CD4-positive, alpha-beta T cell treated with Interleukin-17A for 4 hours (primary cell): Measurements from ENCODE around the gene VWA8.
A peak's percentile ranks its signal among the peaks of the same experiment; 100 is the strongest.
"Not testable (repeated sequence)": the region's sequence is repeated elsewhere in the genome, so short reads cannot be mapped to it uniquely, and the experiment has no call there.

Experiments
- DNase-seq: peaks from one replicate; pipeline ENCODE4 v3.0.0-alpha.2; 2020; ENCODE audit warnings: mixed read lengths

Gene VWA8

DNA sequence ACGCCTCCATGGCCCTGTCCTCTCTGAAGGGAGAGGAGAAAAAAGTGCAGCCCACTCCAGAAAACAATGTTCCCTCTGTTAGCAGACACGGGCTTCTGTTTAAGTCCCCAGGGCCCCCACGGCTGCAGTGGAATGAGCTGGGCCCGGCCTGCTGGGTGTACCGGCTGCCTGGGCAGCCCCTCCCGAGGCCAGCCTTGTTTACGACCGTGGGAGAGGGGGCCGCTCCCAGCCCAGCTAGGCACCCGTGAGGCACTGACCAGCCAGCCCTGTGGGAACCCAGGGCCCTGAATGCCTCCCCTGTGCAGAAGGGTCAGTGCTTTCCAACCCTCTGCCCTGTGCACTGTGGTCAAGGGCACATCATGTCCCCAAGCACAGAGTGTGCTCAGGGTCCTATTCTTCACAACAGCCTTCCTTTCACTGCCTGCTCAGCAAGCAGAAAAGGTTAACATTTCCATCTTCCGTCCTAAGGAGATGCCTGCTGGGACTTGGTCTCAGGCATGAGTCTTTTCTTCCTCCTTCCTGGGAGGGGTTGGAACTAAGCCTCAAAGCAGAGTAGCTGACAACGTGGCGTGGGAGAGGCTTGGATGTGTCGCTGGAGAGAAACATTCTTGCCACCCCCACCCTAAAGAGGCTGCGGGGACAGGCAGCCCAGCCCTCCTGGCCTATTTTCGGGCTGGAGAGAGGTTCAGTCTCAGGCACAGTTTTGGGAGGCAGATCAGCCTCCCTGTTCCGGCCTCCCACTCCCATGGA, 413.5 kb downstream of the VWA8 start:
- DNase-seq, result no peak

DNA sequence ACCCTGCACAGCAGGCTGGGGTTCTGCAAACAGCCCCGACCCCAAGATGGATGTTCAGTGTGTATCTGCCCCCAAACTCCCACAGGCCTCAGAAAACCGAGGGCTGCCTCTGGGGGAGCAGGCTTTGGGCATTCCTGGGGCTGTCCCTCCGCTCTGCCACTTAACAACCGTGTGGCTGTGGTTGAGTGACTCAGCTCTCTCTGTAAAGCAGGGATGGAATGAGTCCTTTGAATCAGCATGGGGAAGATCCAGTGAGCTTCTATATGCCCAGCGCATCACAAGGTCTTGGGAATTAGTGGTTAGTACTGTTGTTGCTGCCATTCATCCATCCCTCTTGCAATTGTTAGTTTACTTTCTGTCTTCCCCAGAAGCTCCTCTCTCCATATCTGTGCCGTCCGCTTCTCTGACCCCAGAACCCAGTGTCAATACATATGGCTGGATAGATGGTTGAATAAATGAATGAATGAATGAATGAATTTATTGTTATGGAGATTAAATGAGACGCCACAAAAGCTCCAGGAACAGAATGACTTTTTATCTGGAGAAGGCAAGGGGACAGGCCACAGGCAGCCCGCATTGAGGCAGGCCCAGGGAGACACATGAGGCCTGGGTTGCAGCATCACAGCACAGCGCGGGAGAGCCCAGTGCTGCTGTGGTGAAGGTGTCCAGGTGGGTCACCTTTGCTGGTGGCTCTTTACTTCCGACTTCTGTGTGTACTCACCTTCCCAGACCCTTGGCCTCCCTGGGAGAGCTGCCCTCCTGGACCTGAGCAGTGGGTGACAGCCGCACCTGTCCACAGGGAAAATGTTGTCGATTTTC, 414.3 kb downstream of the VWA8 start:
- no peak for DNase-seq

DNA sequence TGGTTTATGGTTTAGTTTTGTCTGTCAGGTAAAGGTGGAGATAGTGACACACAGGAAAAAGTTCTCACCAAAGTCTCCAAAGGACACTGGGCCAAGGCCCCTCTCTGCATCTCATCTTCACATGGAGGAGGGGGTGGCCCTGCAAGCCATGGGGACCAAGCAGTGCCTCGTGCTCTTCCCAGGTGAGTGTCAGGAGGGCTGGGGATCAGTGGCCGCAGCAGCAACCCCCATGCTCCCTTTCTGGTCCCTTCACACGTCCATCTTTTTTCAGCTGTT, 415.5 kb downstream of the VWA8 start:
- no peak for DNase-seq

DNA sequence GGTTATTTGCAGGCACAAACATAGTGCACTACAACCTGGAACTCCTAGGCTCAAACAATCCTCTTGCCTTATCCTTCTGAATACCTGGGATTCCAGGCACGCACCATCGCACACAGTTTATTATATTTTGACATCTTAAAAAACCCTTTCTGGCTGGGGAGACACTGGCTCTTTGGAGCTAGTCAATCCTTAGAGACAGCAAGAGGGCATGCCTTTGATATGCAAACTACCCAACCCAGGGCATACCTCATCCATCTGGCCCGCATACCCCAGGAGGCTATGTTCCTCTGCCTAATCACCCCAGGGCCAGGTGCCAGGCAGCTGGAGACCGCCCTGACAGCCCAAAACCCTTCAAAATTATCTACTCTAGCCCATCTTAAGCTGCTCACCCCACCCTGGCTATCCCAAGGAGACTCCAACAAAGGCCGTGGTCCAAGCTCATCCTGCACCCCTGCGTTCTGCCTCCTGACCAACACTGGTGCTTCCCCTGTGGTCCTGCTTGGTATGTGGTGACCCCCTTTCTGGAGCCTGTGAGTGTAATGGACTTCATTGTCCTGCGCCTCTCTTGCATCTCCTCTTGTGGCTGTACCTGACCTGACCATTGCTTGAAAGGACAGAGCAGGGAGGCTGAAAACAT, 417.1 kb downstream of the VWA8 start:
- no peak for DNase-seq

DNA sequence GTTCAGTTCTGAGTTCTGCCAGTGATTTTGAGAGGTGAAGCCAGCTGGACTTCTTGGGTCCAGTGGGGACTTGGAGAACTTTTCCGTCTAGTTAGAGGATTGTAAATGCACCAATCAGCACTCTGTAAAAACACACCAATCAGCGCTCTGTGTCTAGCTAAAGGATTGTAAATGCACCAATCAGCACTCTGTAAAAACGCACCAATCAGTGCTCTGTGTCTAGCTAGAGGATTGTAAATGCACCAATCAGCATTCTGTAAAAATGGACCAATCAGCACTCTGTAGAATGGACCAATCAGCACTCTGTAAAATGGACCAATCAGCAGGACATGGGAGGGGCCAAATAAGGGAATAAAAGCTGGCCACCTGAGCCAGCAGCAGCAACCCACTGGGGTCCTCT, 418.1 kb downstream of the VWA8 start:
- DNase-seq, result not testable (repeated sequence)

DNA sequence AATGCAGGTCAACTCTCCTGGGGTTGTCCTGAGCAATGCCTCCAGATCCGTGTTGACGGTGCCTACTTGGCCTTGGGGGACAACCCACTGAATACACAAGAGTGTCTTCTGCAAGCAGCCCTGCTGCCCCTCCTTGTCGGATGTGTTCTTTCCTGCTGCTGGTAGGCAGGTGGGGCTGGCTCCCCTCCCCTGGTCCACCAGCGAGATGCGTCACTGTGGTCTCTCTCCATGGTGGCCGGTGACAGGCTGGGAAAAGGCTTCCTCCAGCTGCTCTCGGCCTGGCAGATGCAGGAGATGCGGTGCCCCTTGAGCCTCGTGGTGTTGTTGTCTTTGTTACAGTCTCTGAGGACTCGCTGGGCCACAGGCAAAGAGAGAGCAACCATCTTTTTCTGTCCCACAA, 418.6 kb downstream of the VWA8 start:
- DNase-seq, result no peak

DNA sequence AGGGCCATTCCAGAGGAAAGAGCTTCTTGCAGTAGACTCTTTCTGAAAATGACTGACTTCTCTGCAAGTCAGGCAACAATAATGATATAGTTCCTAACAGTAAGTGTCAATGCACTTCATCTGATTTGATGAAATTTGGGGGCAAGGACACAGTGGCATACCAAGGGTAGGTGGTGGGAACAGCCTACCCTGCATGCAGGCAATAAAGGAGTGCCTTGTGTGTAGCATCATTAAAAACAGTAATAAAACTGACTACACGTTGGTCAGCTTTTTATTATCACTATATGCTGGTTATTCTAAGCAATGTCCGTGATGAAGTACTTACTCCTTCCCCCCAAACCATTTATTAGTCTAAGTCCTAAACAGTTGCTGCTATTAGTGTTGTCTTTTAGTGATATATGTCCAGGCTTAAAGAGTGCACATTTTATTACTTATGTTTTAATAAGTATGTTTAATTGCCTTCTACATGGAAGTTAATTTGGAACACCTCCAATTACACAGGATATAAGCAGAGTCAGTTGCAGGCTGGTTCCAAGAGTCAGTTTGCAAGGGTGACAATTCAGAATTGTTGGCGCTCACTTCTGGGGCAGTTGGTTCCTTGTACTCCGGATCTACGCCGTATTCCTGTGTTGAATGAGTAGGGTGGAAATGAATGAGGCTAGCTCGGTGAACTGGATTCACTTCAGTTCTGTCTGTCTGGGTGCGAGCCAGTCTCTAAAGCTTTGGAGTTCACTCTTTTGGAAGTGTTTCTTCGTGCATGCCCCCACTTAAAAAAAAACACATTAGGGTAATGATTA, 419.6 kb downstream of the VWA8 start:
- DNase-seq, result no peak

DNA sequence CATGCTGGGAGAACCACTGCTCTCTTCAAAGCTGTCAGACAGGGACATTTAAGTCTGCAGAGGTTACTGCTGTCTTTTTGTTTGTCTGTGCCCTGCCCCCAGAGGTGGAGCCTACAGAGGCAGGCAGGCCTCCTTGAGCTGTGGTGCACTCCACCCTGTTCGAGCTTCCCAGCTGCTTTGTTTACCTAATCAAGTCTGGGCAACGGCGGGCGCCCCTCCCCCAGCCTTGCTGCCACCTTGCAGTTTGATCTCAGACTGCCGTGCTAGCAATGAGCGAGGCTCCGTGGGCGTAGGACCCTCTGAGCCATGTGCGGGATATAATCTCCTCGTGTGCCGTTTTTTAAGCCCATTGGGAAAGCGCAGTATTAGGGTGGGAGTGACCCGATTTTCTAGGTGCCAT, 420.7 kb downstream of the VWA8 start:
- DNase-seq, result peak; percentile 77

DNA sequence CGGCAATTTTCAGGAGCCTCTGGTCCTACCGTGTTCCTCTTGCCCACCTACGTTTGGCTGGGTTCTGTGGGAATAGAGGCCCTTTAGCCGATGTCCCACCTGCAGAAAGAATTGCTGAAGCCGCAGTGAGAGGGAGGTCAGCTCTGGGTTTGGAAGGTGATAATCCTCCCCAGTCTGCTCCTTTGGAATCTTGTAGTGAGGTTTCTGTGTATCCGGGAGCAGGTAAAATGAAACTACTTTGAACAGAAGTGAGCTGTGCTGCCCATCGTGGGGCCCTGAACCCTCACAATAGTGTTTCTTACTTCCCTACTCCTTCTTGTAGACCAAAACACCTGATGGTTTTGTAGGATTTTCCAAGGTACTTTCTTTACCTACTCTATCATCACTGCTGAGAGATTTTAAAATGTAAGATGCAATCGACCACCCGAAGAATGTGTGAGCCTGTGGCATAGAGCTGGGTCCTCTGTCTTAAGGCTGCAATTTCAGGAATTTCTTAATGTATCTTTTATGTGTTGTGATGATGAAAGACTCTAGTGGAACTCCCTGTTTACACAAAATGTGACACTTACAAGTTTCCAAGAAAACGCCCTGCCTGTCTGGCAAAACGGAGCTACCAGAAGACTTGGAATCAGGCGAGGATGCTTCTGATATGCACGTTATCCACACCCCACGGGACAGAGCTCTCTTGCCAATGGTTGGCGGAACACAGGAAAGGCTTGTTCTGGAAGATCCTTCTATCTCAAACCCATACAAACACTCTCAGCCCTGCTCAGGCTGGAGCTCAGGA, 427.4 kb downstream of the VWA8 start:
- no peak for DNase-seq

DNA sequence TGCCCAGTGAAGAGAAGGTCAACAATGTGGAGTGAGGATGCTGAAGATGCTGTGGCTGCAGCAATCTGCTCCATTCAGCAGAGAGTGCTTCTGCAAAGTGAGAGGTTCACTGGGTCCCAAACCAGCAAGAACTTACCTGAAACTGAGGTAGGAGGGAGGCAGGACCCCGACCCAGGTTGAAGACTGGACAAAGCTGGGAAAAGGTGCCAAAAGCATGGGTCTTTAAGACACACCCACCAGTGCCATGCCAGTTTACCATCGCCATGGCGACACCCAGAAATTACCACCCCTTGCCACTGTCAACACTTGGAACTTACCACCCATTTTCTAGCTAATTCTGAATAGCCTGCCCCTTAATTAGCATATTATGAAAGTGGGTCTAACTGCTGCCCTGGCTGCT, 432.9 kb downstream of the VWA8 start:
- no peak for DNase-seq

DNA sequence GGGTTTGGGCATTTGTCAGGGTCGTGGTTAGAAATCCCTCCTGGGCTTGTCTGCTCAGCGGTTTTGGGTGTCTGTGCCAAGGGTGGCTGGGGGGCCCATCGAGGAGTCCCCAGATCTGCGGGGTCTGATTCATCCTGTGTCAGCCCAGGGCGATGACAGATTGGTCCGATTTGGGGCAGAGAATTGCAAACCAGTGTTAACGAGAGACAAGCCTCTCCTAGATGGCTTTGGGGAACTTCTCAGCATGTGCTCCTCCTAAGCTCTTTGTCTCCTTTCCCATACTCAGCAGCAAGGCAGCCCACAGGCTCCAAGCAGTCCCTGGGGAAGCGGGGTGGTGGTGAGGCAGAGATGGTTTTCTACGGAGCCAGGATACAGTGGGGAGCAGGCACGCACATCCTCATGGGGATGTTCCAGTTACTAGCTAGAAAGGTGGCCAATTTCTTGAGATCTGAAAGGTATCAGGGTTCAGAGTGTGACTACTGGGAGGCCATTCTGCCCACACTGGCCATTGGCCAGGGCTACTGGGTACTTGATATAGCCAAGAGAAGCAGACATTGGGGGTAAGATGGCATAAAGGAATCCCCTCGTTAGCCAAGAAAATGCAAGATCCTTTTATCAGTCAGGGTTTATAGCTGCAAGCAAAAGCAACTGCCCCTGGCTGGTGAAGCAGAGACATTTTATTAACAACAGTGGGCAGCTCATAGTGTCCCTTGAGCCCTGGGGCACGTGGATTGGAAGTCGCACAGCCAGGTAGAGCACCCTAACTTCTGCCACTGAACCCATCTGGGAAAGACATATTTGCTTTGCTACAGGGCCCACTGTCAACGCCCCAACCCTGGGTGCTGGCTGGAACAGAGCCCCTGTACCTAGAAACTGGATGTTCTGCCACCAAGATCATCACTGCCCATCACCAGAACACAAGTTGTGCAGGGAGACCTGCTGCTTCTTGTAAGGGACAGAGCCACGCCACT, 440.0 kb downstream of the VWA8 start:
- no peak for DNase-seq

DNA sequence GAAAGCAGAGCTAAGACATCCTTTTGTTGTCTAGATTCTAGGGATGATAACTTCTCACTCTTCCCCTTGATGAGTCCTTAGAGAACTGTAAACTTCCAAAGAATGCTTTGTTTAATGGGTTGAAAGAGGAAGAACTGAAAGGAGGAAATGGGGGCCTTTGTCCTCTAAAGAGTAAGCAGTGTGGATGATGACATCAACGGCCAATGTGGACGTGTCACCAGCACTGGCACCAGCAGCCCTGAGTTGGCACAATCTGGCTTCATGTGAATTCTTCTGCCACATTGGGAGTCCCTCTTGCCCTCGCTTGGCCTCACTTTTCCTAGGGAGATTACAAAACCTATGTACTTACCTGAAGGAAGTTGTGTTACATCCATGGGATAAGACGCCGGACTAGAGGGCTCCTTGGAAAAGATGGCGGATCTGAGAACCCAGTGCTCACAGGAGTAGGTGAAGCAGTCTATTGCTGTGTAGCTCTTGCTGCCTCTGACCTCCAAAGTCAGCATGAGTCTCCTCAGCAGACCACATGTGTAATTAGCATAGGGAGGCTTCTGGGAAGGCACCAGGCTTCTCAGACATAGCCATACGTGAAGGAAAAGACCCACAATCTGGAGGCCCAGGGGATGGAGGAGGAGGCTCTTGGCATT, 440.8 kb downstream of the VWA8 start:
- DNase-seq, result no peak
